ENCODE data around the gene STX1B. TPM values are rescaled to one million over a fixed set of nuclear protein-coding genes. Genes with fewer than 3 reads are reported as not detected.

STX1B gene
- total and polyA plus RNA-seq, 10 donors = 0.29 to 4.2 (median 1.5) TPM

GRCh38 chr16:31036691-31037090 is 26.3 kb upstream of the STX1B start:
- H3K27me3 ChIP-seq (replicated peaks in 1 of 7) = no peaks in the 10 kb centered on the region
- intact Hi-C loops (cut with DNase I; ENCODE audit: low total_unique reads) = no loop called here
- 18 to 44% (median 37%) methylated on average over 2 of the region's 2 CpGs for WGBS, 5 donors
- H3K4me1 ChIP-seq = peaks cover 17 to 45% (median 34%) of the 10 kb centered on the region in 6 donors
- DNase-seq = no peak
- TF ChIP-seq POLR2AphosphoS5 (IDR thresholded peaks at IDR 0.05) = no peak
- TF ChIP-seq CTCF (IDR thresholded peaks at IDR 0.05 in 8 of 11, conservative IDR thresholded peaks at IDR 0.05 in 3 of 11) = no peak
- no peak for TF ChIP-seq POLR2A (IDR thresholded peaks at IDR 0.05)
- no peaks in the 10 kb centered on the region for H3K9me3 ChIP-seq
- no peak overlapping the region for H3K27ac ChIP-seq
- H3K36me3 ChIP-seq = peaks cover 0 to 74% (median 52%) of the 10 kb centered on the region in 6 donors
- H3K4me3 ChIP-seq = no peak overlapping the region

GRCh38 chr16:31033709-31034492 is 23.5 kb upstream of the STX1B start:
- H3K4me3 ChIP-seq = peak overlapping the region; percentile 74 to 100 (median 98)
- H3K36me3 ChIP-seq = peaks cover 0 to 47% (median 29%) of the 10 kb centered on the region in 6 donors
- WGBS, 5 donors = 0 to 2% (median 1%) methylated on average over 37 to 47 of the region's 47 CpGs
- no peak for TF ChIP-seq POLR2A (IDR thresholded peaks at IDR 0.05)
- peak; percentile 75 to 88 (median 83) for TF ChIP-seq POLR2AphosphoS5 (IDR thresholded peaks at IDR 0.05)
- peak in 1 of 11 experiments; percentile 7 for TF ChIP-seq CTCF (IDR thresholded peaks at IDR 0.05 in 8 of 11, conservative IDR thresholded peaks at IDR 0.05 in 3 of 11)
- H3K27ac ChIP-seq = peak overlapping the region; percentile 94 to 99 (median 97)
- DNase-seq = peak; percentile 97
- H3K27me3 ChIP-seq (replicated peaks in 1 of 7) = no peaks in the 10 kb centered on the region
- no peaks in the 10 kb centered on the region for H3K9me3 ChIP-seq
- peaks cover 17 to 52% (median 34%) of the 10 kb centered on the region in 6 donors for H3K4me1 ChIP-seq
- intact Hi-C loops (cut with DNase I; ENCODE audit: low total_unique reads) = loop anchor here (2.0 kb wide), 1 partner anchor 41 kb away; the partner anchor contains the start of genes ZNF646 and ZNF668

GRCh38 chr16:31032736-31033708 is 22.6 kb upstream of the STX1B start, which contains the start of gene STX4:
Gene STX4, plus strand, starts transcription at chr16:31033558. Its CDS starts 248 bp downstream, at chr16:31033806.
- TF ChIP-seq POLR2A (IDR thresholded peaks at IDR 0.05) = peak; percentile 5 to 36 (median 12)
- TF ChIP-seq CTCF (IDR thresholded peaks at IDR 0.05 in 8 of 11, conservative IDR thresholded peaks at IDR 0.05 in 3 of 11) = peak in 2 of 11 experiments; percentile 9 to 17
- peak; percentile 92 to 96 (median 93) for TF ChIP-seq POLR2AphosphoS5 (IDR thresholded peaks at IDR 0.05)
- Histone ChIP-seq H3K4me3 (peak within 1 kb of the TSS; percentile 74 to 100 (median 98)), H3K4me1 (peaks cover 17 to 52% (median 34%) of the 10 kb centered on the region in 6 donors), H3K9me3 (no peaks in the 10 kb centered on the region), H3K27ac (peak within 1 kb of the TSS; percentile 94 to 99 (median 97)), H3K36me3 (peaks cover 0 to 38% (median 20%) of the 10 kb centered on the region in 6 donors), H3K27me3 (replicated peaks in 1 of 7) (no peaks in the 10 kb centered on the region)
- 0 to 2% (median 1%) methylated on average over 65 to 75 of the region's 75 CpGs for WGBS, 5 donors
- DNase-seq = peak; percentile 99
- intact Hi-C loops (cut with DNase I; ENCODE audit: low total_unique reads) = loop anchor here (2.0 kb wide), 1 partner anchor 42 kb away; the partner anchor contains the start of genes ZNF646 and ZNF668
